Kidney epithelial cell (primary cell): ENCODE results near the gene MBNL2. TPM values are rescaled to one million over a fixed set of nuclear protein-coding genes. Genes with fewer than 3 reads are reported as not detected.

Experiments used
- DNase-seq: peaks from one replicate; pipeline ENCODE4 v3.0.0-alpha.2; 2010; ENCODE audit warnings: low read depth
- H3K27me3 ChIP-seq: 2 replicates; pipeline ENCODE4 v1.6.0; 2011; ENCODE audit warnings: low read length; ENCODE audit not compliant: control insufficient read depth, insufficient read depth
- H3K36me3 ChIP-seq: 2 replicates; pipeline ENCODE4 v1.5.1; 2011; ENCODE audit warnings: low read length; ENCODE audit not compliant: control insufficient read depth, insufficient read depth
- H3K4me3 ChIP-seq: 2 replicates; pipeline ENCODE4 v1.5.1; 2011; ENCODE audit warnings: low read depth, mild to moderate bottlenecking, control low read depth, low read length
- total RNA-seq: library from RNA; depleted of rRNA; stranded (reverse); fragments of >200 nt; gene quantifications from 2 replicates; pipeline ENCODE4 v1.2.3, GENCODE V29; 2015
- TF ChIP-seq, protein P1 (sequence below): IDR thresholded peaks from 2 replicates; pipeline ENCODE4 v1.5.1; 2011; ENCODE audit warnings: mild to moderate bottlenecking, moderate library complexity, low read length, control low read depth, inconsistent platforms; ENCODE audit not compliant: insufficient read depth, poor library complexity, severe bottlenecking

The MBNL2 gene
- total RNA-seq, 1 donor from 2014 or later, result 42.4 TPM

DNA sequence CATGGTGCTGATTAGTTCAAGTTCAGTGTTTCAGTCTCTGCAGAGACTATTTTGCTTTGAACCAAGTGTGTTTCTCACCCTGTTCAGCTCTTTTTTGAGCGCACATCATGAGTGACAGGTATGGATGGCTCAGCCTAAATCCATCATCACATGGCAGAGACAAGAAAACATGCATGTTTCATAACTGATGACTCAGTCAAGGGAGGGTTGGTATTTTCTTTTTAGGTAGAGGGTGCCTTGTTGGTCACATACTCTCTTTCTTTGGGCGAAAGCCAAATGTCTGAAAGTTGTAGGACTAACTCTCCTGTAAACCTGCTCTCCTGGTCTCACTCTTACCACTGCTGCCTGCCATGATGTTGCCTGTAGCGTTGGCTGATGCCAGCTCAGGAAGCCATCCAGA is 163.7 kb downstream of the MBNL2 start:
- Histone ChIP-seq H3K36me3 (peaks cover 2% of the 10 kb centered on the region), H3K27me3 (no peaks in the 10 kb centered on the region), H3K4me3 (no peak overlapping the region)
- TF ChIP-seq, protein P1, sequence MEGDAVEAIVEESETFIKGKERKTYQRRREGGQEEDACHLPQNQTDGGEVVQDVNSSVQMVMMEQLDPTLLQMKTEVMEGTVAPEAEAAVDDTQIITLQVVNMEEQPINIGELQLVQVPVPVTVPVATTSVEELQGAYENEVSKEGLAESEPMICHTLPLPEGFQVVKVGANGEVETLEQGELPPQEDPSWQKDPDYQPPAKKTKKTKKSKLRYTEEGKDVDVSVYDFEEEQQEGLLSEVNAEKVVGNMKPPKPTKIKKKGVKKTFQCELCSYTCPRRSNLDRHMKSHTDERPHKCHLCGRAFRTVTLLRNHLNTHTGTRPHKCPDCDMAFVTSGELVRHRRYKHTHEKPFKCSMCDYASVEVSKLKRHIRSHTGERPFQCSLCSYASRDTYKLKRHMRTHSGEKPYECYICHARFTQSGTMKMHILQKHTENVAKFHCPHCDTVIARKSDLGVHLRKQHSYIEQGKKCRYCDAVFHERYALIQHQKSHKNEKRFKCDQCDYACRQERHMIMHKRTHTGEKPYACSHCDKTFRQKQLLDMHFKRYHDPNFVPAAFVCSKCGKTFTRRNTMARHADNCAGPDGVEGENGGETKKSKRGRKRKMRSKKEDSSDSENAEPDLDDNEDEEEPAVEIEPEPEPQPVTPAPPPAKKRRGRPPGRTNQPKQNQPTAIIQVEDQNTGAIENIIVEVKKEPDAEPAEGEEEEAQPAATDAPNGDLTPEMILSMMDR, result no peak
- no peak for DNase-seq

DNA sequence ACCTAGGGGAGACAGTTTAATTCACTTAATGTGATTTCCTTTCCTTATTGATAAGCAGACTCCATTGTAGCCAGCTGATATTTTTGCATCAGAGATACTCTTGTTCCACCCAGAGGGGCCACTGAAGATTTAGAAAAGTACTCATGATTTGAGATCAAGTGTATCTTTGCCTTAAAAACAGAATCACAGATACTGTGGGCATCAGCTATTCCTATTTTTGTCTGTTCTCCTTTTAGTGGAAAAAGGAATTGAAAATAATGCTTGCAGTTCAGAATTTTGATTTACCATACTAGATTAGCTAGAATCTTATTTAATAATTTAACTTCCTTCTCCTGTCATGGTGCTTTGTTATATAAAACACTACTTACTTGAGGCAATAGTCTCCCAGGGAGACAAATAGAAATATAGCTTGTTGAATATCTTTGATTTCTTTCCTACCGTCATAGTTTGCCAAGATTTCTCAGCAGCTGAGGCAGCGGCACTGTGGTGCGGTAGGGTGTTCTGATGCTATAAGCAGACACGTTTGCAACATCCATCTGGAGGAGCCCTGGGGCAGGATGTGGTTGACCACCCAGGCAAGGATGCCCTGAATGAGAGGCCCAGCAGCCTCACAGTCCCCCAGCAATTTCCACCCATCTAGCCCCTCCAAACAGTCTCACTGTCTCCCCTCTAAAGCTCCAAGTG is 164.8 kb downstream of the MBNL2 start:
- peaks cover 2% of the 10 kb centered on the region for H3K36me3 ChIP-seq
- DNase-seq, result no peak
- TF ChIP-seq, protein P1, result no peak
- H3K4me3 ChIP-seq, result no peak overlapping the region
- H3K27me3 ChIP-seq, result no peaks in the 10 kb centered on the region

DNA sequence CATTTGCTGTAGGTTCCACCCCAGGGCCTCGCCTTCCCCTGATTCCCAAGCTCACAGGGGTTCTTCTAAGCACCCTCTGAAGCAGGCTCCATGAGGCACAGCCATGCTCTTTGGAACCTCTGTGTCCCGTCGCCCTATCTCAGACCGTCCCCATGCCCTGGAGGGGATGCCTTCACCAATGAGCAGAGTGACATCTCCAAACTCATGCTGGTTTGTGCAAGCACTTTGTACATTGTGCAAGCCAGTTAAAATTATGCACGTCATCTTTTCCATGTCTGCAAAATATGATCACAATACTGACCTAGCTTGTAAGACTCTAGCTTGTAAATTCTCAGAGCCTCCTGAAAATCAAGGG is 165.3 kb downstream of the MBNL2 start:
- peaks cover 2% of the 10 kb centered on the region for H3K36me3 ChIP-seq
- TF ChIP-seq, protein P1, result no peak
- H3K27me3 ChIP-seq, result no peaks in the 10 kb centered on the region
- no peak overlapping the region for H3K4me3 ChIP-seq
- DNase-seq, result no peak

DNA sequence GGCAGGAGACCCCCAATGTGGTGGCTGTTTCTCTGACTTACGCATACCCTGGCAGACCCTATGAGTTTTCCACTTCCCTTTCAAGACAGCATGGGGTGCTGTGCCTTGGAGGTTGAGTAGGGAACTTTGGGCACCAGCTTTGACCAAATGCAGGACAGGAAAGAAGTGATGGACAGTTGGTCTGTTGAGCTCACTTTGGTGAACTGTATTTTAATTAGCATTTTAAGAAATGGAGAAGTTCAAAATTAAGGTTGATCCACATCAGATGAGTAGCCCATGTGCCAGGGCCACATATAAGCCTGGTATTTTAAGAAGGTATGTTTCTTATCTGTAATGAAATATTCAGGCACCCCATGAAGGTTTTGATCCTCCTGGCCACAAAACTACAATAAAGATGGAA is 165.8 kb downstream of the MBNL2 start:
- no peak for DNase-seq
- TF ChIP-seq, protein P1, result no peak
- Histone ChIP-seq H3K4me3 (no peak overlapping the region), H3K36me3 (peaks cover 2% of the 10 kb centered on the region), H3K27me3 (no peaks in the 10 kb centered on the region)

DNA sequence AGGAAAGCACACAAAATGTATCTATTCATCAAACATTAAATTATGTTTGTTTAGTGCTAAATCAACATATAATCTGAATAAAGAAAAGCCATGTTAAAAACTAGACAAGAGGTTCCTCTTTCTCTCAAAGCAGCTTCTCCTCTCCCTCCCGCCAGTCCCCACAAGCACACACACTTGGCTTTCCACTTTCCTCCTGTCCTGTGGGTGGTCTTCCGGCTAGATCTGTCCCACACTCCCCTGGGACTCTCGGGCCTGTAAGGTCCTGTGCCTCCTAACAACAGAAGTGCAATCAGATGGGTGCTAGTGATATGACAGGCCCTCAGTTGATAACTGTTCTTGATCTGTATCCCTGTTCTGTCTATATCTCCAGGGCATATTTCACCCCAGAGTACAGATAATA is 166.2 kb downstream of the MBNL2 start:
- TF ChIP-seq, protein P1, result no peak
- H3K27me3 ChIP-seq, result no peaks in the 10 kb centered on the region
- no peak for DNase-seq
- peaks cover 2% of the 10 kb centered on the region for H3K36me3 ChIP-seq
- H3K4me3 ChIP-seq, result no peak overlapping the region
